NCI-H2081 (cell line): Measurements from ENCODE around the gene DUSP6.

ENCODE experiments used
- DNase-seq, 2 experiments: peaks; one replicate each; lab custom pipeline; 2025; lab: John Stamatoyannopoulos, UW

DUSP6 gene

GRCh38 chr12:89352492-89353187 lies at the start of gene DUSP6:
Gene DUSP6 (minus strand): TSS chr12:89352501. CDS start chr12:89352039, 462 bp downstream.
- DNase-seq: peak; percentile 96 to 97

- no peak for DNase-seq
Observed at GRCh38 chr12:89401433-89402058, 49.2 kb upstream of the DUSP6 start.

DNA sequence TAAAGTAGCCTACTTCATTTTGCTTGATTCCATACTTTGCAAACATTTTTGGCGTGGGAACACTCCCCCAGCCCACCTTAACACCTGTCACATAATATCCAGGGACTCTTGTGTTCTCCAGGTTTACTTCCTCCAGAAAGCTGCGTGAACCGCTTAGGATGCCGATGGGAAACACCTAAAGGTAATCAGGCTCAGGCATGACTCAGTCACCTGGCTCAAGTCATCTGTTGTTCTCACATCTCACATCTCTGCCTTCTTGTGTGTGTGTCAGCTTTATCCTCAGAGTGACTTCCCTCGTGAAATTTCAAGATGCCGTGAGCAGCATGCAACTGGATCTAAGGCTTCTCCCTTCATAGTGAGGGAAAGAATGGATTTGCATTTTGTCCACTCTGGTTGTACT lies 48.1 kb upstream of the DUSP6 start:
- no peak for DNase-seq

DNA sequence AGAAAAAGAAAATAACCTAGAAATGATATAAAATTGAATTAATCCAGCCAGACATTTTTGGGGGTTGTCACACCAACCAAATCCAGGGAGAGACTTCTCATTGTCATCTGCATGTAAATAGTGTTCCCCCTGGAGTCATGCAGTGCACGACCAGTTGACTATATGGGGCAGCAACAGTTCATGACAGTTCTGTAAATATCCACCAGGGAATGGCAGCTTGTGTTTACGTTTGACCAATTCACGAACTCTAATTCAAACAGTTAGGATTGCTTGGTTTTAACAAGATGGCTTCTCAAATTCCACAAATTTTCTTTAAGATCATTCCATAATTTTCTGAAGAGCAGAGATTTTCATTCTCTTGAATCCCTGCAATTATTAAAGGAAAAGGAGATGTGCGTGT lies 43.4 kb upstream of the DUSP6 start:
- no peak for DNase-seq

DNA sequence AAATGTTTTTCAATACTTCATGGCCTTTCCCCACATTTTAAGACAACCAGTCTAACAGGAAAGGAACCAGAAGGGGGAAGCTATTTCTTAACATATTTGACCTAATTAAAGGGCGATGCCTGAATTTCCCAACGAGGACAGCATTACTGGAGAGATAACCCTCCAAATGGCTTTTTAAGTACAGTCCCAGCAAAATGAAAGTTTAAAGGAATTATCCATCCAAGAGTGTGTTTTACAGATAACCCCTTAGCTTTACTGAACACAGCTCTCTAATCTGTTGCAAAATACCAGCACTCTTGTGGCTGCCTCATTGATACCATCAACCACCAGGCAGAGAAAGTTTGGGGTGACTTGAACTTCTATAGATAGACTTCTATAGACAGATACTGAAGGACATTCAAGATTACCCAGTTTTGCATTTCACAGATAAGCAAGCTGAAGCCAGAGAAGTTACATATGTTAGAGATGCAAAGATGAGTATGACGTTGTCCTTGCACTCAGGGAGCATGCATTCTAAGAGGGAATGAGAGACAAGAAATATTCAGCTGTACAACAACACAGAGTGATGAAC lies 41.3 kb upstream of the DUSP6 start:
- no peak for DNase-seq

DNA sequence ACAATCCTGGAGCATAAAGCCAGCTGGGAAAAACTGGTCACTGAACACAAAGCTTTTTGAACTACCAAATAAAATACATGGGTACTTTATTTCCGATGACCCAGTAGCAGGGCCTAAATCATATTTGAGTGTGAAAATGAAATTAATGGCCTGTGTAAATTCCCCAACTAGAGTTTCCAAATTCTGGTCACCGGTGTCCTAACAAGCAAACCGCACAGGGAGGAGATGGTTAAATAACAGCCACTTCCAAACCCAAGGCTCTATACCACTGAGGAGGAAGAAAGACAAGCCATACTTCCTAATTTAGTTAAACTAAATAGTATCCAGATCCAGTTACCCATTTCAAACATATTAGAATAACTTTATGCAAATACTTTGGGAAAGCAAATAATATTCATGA lies 40.1 kb upstream of the DUSP6 start:
- DNase-seq: no peak

GRCh38 chr12:89391726-89392336 lies 39.5 kb upstream of the DUSP6 start:
- DNase-seq: no peak

DNA sequence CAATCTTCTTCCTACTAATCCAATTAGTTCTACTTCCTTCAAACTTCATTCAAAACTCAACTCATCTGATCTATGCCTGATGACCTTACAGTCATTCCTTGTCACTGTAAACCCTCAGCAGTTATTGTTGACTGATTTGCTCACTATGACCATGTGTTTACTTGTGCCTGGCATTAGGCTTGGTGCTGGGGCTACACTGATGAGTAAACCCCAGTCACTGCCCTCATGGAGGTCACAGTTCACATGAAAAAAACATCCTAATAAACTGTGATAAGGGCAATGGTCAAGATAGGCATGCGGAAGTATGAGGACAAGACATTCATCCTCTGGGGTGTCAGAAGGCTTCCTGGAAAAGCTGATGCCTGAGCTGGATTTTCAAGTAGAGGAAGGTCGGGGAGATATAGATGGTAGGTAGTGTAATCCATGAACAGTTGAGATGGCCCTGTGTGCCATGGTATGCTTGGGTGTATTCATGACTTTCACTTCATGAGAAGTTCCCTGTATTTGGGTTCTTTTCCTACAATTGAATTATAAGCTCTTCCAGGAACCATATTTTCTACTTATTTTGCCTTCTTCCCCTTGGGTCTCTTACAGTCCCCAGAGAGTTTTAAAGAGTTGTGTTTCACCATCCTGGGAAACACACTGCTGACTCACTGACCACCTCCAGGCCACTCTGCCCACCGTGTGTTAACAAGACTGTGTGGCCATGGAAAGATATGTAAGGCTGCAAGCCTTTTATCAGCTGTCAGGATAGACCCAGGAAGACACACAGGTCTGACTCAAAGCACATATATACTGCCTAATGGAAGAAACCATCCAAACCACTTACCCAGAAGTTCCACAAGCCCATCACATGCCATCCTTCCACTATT lies 38.7 kb upstream of the DUSP6 start:
- DNase-seq: no peak

DNA sequence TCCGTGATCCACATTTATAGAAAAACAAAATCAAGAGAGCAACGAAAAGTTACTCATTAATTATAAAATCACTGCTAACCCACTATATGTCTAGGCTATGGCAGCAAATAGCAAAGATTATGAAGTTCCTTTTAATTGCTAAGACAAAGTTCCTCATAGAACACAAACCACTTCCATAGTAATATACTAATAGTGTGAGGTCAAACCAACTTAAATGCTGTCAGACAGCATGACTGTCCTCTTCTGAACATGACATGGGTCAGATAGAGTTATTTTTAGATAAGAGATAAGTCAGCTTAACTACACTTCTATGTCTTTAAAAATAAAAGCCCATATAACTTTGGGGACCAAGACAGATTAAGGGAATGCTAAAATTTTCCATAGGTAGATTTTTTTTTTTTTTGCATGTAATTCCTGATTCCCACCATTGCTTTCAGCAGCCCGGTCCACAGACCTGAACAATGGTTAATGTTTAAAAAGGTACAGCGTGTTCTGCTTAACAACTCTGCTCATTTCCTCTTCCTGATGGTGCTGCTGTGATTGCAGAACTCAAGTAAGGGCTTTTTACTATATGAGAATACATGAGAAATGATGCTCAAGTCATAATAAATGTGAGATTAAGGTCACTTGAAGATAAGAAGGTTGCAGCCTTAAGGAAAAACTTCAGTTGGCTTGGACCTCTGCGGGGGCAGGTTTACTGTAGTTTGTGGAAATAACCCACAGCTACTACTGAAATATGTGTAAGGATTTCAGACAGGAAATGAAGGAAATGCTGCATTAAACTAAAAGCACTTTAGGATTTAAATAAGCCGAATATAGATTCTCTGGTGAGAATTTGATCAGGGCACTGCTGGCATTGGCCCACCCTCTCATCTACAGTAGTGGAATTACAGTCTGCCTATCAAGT lies 37.7 kb upstream of the DUSP6 start:
- no peak for DNase-seq

DNA sequence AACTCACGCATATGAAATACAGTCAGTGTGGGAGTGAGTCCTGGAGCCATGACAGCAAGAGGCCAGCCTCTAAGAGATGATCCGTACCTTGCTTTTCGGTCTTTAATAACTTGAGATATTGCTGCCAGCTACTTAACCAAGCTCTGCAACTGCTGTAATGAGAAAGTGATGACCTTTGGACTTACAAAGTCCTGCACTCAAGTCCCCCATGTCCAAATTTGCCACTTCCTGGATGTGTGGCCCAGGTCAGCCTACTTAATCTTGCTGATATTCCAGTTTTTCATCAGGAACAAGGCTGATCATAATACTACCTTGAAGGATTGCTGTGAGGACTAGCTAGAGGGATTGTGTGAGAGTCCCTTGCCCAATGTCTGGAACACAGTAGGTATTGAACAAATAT lies 33.8 kb upstream of the DUSP6 start:
- DNase-seq: no peak

DNA sequence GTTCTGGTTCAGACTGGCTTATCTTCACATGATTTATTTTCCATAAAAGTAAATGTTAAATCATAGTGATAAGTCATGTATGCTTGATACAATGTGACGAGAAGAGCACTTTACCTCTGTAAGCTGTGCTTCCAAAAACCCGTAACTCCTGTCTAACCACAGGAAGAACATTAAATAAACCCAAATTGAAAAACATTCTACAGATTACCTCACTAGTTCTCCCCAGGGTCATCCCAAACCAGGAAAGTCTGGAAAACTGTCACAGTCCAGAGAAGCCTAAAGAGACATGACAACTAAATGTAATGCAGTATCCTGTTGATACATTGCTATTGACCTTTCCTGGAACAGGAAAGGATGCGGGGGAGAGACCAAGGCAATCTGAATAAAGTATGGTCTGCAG lies 32.5 kb upstream of the DUSP6 start:
- DNase-seq: no peak

DNA sequence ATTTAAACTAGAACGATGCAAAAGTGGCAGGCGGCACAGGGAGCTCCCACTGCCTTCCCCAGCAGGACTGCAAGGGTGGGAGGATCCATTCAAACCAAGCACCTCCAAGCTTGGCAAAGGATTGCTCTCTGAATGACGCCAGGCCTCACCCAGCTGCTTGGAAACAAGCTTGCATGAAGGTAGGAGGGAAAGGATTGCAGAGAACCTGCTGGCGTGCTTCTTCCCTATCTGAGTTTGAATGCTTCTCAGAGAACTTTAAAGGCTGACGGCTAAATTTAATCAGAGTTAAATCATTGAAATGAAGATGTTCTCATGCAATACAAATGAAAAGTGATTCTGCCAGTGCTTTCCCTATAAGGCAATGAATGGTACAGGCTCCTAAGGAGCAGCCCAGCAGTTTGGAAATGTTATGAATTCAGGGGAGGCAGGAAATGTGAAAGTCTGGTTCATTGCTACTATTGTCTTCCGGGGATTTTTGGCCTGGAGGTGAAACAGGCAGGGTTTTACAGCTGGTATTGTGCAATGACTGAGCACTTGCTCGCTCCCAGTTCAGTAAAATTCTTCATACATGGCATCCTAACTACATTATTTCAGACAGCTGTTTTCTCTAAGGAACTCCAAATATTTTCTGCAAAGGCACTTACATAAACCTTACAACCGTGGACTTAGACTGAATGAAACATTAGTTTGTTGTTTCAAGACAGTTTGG lies 31.9 kb upstream of the DUSP6 start:
- peak; percentile 31 to 58 for DNase-seq

- DNase-seq: no peak
Observed at GRCh38 chr12:89383235-89384049, 31.1 kb upstream of the DUSP6 start.

GRCh38 chr12:89382328-89382727 lies 30.0 kb upstream of the DUSP6 start:
- no peak for DNase-seq

DNA sequence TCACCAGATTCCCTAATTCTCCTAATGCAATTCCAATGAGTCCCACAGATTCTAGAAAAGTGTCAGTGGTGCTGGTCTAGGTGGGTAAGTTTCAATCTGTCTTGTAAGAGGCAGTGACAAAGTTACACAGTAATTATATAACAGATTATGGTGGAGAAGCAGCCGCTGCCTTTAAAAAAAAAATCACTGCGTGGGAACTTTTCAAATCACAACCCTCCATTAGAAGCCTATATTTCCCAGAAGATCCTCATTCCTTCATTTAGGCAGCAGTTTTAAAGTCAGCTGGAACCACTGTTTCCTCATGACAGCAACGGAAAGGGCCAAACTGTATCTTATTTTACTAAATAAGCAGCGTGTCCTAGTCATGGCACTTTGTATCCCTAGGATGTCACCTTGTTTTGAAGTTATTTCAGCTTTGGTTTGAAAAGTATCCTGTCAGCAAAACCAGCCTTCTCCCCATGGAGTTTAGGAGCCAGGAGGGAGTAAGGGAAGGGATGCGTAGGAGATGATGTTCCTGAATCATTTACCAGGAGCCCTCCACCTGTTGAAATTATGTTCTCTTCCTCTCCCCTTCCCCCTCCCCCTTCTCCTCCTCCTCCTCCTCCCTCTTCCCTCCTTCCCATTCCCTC lies 27.7 kb upstream of the DUSP6 start:
- DNase-seq: no peak

- DNase-seq: no peak
Observed at GRCh38 chr12:89379148-89379838, 27.0 kb upstream of the DUSP6 start.

DNA sequence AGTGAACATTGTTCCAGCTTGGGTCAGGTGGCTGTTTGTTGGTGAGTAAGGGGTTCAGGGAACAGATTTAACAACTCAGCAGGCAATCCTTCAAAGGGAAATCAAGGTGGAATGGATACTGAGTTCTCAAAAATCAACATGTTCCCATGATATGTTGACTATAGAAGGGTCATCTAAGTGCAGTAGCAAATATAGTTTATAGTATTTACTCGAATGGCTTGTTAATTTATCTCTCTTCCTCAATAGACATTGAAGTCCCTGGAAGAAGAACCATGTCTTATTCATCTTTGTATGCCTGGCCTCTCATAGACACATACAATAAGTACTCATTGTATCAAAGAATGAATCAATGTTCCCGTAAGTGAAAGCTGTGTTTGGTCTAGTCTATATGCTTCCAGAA lies 24.5 kb upstream of the DUSP6 start:
- DNase-seq: no peak

- no peak for DNase-seq
Observed at GRCh38 chr12:89376202-89376529, 23.9 kb upstream of the DUSP6 start.
